ENCODE data around the gene STK32B. TPM values are rescaled to one million over a fixed set of nuclear protein-coding genes. Genes with fewer than 3 reads are reported as not detected.

Gene STK32B
- total and polyA plus RNA-seq, 2 donors (not counting 3 experiments of a cell fraction or from before 2014, with no cell fraction given): 5.6 to 7.8 TPM

DNA sequence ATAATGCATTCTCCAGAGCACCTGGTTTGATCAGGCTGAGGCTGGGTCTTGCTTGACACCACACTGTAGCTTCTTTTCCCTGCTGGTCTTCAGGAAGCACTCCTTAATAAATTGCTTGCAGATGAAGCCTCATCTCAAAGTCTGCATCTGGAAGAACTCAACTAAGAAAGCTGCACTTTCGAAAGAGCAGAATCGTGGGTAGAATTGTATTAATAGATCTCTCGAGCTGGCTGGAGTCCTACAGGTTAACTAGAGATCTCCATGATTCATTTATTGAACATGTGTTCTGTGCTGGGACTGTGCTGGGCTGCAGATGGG is 152.7 kb downstream of the STK32B start:
- Histone ChIP-seq H3K4me2 (ENCODE audit: insufficient read depth, low read length) (no peak overlapping the region), H3K27me3 (ENCODE audit: control insufficient read depth in 2 of 2, insufficient read depth in 2 of 2, low read length in 2 of 2) (no peaks in the 10 kb centered on the region), H3K79me2 (ENCODE audit: control insufficient read depth, insufficient read depth, low read length) (no peaks in the 10 kb centered on the region), H3K36me3 (ENCODE audit: control insufficient read depth in 2 of 2, extremely low read depth in 1 of 2, insufficient read depth in 2 of 2, low read length in 2 of 2) (no peaks in the 10 kb centered on the region), H3K4me3 (replicated peaks in 1 of 3; ENCODE audit: insufficient read depth in 1 of 3, low read depth in 1 of 3, low read length in 3 of 3) (no peak overlapping the region), H3K9ac (replicated peaks; ENCODE audit: extremely low read depth, insufficient read depth, low read length) (no peak overlapping the region), H3K9me1 (replicated peaks; ENCODE audit: control insufficient read depth, extremely low read depth, insufficient read depth, low read length) (no peaks in the 10 kb centered on the region), H2AFZ (ENCODE audit: low read depth, low read length) (no peak overlapping the region), H3K27ac (ENCODE audit: insufficient read depth, low read depth, low read length) (no peak overlapping the region), H4K20me1 (replicated peaks; ENCODE audit: control insufficient read depth, extremely low read depth, insufficient read depth, low read length) (no peaks in the 10 kb centered on the region), H3K4me1 (ENCODE audit: control insufficient read depth, extremely low read depth, insufficient read depth, low read length) (no peaks in the 10 kb centered on the region), H3K9me3 (replicated peaks; ENCODE audit: control insufficient read depth, insufficient read depth, low read length) (no peaks in the 10 kb centered on the region)
- BruUV-seq (replicated peaks): no TSS peak
- TF ChIP-seq GATA2 (IDR thresholded peaks at IDR 0.05; ENCODE audit: insufficient read depth, insufficient read length, low read depth, low read length): no peak
- no peak for TF ChIP-seq EZH2 (IDR thresholded peaks at IDR 0.05; ENCODE audit: borderline replicate concordance, low read depth, low read length, severe bottlenecking)
- no peak for TF ChIP-seq JUN (IDR thresholded peaks at IDR 0.05; ENCODE audit: borderline replicate concordance, insufficient read depth, insufficient read length, low read depth)
- TF ChIP-seq, protein P1, sequence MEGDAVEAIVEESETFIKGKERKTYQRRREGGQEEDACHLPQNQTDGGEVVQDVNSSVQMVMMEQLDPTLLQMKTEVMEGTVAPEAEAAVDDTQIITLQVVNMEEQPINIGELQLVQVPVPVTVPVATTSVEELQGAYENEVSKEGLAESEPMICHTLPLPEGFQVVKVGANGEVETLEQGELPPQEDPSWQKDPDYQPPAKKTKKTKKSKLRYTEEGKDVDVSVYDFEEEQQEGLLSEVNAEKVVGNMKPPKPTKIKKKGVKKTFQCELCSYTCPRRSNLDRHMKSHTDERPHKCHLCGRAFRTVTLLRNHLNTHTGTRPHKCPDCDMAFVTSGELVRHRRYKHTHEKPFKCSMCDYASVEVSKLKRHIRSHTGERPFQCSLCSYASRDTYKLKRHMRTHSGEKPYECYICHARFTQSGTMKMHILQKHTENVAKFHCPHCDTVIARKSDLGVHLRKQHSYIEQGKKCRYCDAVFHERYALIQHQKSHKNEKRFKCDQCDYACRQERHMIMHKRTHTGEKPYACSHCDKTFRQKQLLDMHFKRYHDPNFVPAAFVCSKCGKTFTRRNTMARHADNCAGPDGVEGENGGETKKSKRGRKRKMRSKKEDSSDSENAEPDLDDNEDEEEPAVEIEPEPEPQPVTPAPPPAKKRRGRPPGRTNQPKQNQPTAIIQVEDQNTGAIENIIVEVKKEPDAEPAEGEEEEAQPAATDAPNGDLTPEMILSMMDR (IDR thresholded peaks at IDR 0.05; ENCODE audit: extremely low read depth in 1 of 2, insufficient read depth in 1 of 2, low read depth in 1 of 2, low read length in 2 of 2): no peak
- TF ChIP-seq, protein P2, sequence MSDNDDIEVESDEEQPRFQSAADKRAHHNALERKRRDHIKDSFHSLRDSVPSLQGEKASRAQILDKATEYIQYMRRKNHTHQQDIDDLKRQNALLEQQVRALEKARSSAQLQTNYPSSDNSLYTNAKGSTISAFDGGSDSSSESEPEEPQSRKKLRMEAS (IDR thresholded peaks at IDR 0.05; ENCODE audit: insufficient read depth, insufficient read length): no peak
- no peak for TF ChIP-seq FOS (IDR thresholded peaks at IDR 0.05; ENCODE audit: borderline replicate concordance, insufficient read depth, low read length)
- TF ChIP-seq POLR2A (IDR thresholded peaks at IDR 0.05; ENCODE audit: low read depth, low read length): no peak
- no peak for TF ChIP-seq POLR2AphosphoS5 (IDR thresholded peaks at IDR 0.05; ENCODE audit: insufficient read depth, low read depth, low read length)
- TF ChIP-seq MYC (IDR thresholded peaks at IDR 0.05; ENCODE audit: low read depth, low read length): no peak
- FAIRE-seq (no peak), DNase-seq (ENCODE audit: low read depth, low spot score) (no peak)
- dilution Hi-C loops (cut with MboI; ENCODE audit: extremely low pct_ligation_motif_present, low sequenced_read_pairs) (no loop called here), intact Hi-C loops (cut with micrococcal nuclease) (no loop called here)
- ChIA-PET POLR2A (interaction anchor here (0.6 kb wide), 1 partner anchor 843 kb away, joined by 3 read pairs; no protein-coding TSS in a partner anchor), CTCF (interaction anchor here (1.4 kb wide), 1 partner anchor 17 kb away, joined by 5 read pairs; no protein-coding TSS in a partner anchor)

Measured in endothelial cell of umbilical vein (primary cell).